SK-N-SH treated with all-trans-retinoic acid at 6 μM for 48 hours (cell line): ENCODE results near the gene FNDC3B.

ENCODE experiments used
- ATAC-seq: fragments of 200-7000 bp; cut with Tn5 transposase; 3 replicates; pipeline ENCODE4 v1.9.1; 2020; ENCODE audit warnings: mild to moderate bottlenecking, moderate library complexity
- ARNTL ChIP-seq: fragments of 450-650 bp; formaldehyde crosslinking; IDR thresholded peaks from 2 replicates; pipeline ENCODE4 v1.5.0; 2020; ENCODE audit warnings: low read depth, mild to moderate bottlenecking, moderate library complexity, borderline replicate concordance
- BACH2 ChIP-seq: fragments of 250-450 bp; sonication (Bioruptor Pico); IDR thresholded peaks from 2 replicates; pipeline ENCODE4 v1.9.0; 2021; ENCODE audit warnings: mild to moderate bottlenecking, borderline replicate concordance
- CSDC2 ChIP-seq: fragments of 250-450 bp; sonication (Bioruptor Pico); IDR thresholded peaks from 2 replicates; pipeline ENCODE4 v1.5.0; 2020; ENCODE audit warnings: mild to moderate bottlenecking, moderate library complexity
- ESRRG ChIP-seq: fragments of 250-450 bp; sonication (Bioruptor Pico); IDR thresholded peaks from 2 replicates; pipeline ENCODE4 v1.6.1; 2021; ENCODE audit warnings: mild to moderate bottlenecking
- GLIS3 ChIP-seq: fragments of 250-450 bp; sonication (Bioruptor Pico); IDR thresholded peaks from 2 replicates; pipeline ENCODE4 v1.5.0; 2020; ENCODE audit warnings: mild to moderate bottlenecking, moderate library complexity
- ISL1 ChIP-seq: fragments of 250-450 bp; sonication (Bioruptor Pico); IDR thresholded peaks from 2 replicates; pipeline ENCODE4 v2.1.2; 2022; ENCODE audit warnings: mild to moderate bottlenecking, moderate library complexity
- OSR1 ChIP-seq: fragments of 250-450 bp; sonication (Bioruptor Pico); IDR thresholded peaks from 2 replicates; pipeline ENCODE4 v1.8.0; 2022; ENCODE audit warnings: moderate library complexity, mild to moderate bottlenecking, inconsistent platforms
- PPARA ChIP-seq: fragments of 250-450 bp; sonication (Bioruptor Pico); IDR thresholded peaks from 2 replicates; pipeline ENCODE4 v1.5.0; 2020; ENCODE audit warnings: mild to moderate bottlenecking, borderline replicate concordance
- RARB ChIP-seq: fragments of 250-450 bp; sonication (Bioruptor Pico); IDR thresholded peaks from 2 replicates; pipeline ENCODE4 v1.8.0; 2021; ENCODE audit warnings: mild to moderate bottlenecking, moderate library complexity
- SNAI2 ChIP-seq: fragments of 250-450 bp; sonication (Bioruptor Pico); IDR thresholded peaks from 2 replicates; pipeline ENCODE4 v1.5.0; 2020; ENCODE audit warnings: mild to moderate bottlenecking, moderate library complexity
- TCF4 ChIP-seq: fragments of 250-450 bp; sonication (Bioruptor Pico); IDR thresholded peaks from 2 replicates; pipeline ENCODE4 v1.8.0; 2021; ENCODE audit warnings: mild to moderate bottlenecking, moderate library complexity, borderline replicate concordance
- TOX ChIP-seq: fragments of 250-450 bp; sonication (Bioruptor Pico); IDR thresholded peaks from 2 replicates; pipeline ENCODE4 v1.8.0; 2021; ENCODE audit warnings: mild to moderate bottlenecking, moderate library complexity, borderline replicate concordance
- ZC3H10 ChIP-seq: fragments of 250-450 bp; sonication (Bioruptor Pico); IDR thresholded peaks from 2 replicates; pipeline ENCODE4 v1.5.1; 2021; ENCODE audit warnings: mild to moderate bottlenecking, moderate library complexity
- ZFP3 ChIP-seq: fragments of 250-450 bp; sonication (Bioruptor Pico); IDR thresholded peaks from 2 replicates; pipeline ENCODE4 v1.5.0; 2020; ENCODE audit warnings: mild to moderate bottlenecking, moderate library complexity
- ZFP30 ChIP-seq: fragments of 450-650 bp; formaldehyde crosslinking; IDR thresholded peaks from 2 replicates; pipeline ENCODE4 v1.5.0; 2022; ENCODE audit warnings: mild to moderate bottlenecking, moderate library complexity
- ZNF70 ChIP-seq: fragments of 450-650 bp; formaldehyde crosslinking; IDR thresholded peaks from 2 replicates; pipeline ENCODE4 v1.5.0; 2020; ENCODE audit warnings: mild to moderate bottlenecking, moderate library complexity
- ZNF8 ChIP-seq: fragments of 450-650 bp; formaldehyde crosslinking; IDR thresholded peaks from 2 replicates; pipeline ENCODE4 v1.5.0; 2020; ENCODE audit warnings: mild to moderate bottlenecking, moderate library complexity
- TF ChIP-seq, protein P1 (sequence below): fragments of 250-450 bp; sonication (Bioruptor Pico); IDR thresholded peaks from 2 replicates; pipeline ENCODE4 v1.8.0; 2020; ENCODE audit warnings: mild to moderate bottlenecking, moderate library complexity, borderline replicate concordance
- TF ChIP-seq, protein P2 (sequence below): fragments of 250-450 bp; sonication (Bioruptor Pico); IDR thresholded peaks from 2 replicates; pipeline ENCODE4 v1.5.1; 2021; ENCODE audit warnings: mild to moderate bottlenecking, moderate library complexity
- TF ChIP-seq, protein P3 (sequence below): fragments of 250-450 bp; sonication (Bioruptor Pico); IDR thresholded peaks from 2 replicates; pipeline ENCODE4 v1.5.1; 2020; ENCODE audit warnings: low read depth, mild to moderate bottlenecking, moderate library complexity
- TF ChIP-seq, protein P4 (sequence below): fragments of 250-450 bp; sonication (Bioruptor Pico); IDR thresholded peaks from 2 replicates; pipeline ENCODE4 v1.5.0; 2020; ENCODE audit warnings: mild to moderate bottlenecking, moderate library complexity
- TF ChIP-seq, protein P5 (sequence below): fragments of 250-450 bp; sonication (Bioruptor Pico); IDR thresholded peaks from 2 replicates; pipeline ENCODE4 v1.8.0; 2021; ENCODE audit warnings: low read depth, mild to moderate bottlenecking, moderate library complexity, borderline replicate concordance

FNDC3B gene

DNA sequence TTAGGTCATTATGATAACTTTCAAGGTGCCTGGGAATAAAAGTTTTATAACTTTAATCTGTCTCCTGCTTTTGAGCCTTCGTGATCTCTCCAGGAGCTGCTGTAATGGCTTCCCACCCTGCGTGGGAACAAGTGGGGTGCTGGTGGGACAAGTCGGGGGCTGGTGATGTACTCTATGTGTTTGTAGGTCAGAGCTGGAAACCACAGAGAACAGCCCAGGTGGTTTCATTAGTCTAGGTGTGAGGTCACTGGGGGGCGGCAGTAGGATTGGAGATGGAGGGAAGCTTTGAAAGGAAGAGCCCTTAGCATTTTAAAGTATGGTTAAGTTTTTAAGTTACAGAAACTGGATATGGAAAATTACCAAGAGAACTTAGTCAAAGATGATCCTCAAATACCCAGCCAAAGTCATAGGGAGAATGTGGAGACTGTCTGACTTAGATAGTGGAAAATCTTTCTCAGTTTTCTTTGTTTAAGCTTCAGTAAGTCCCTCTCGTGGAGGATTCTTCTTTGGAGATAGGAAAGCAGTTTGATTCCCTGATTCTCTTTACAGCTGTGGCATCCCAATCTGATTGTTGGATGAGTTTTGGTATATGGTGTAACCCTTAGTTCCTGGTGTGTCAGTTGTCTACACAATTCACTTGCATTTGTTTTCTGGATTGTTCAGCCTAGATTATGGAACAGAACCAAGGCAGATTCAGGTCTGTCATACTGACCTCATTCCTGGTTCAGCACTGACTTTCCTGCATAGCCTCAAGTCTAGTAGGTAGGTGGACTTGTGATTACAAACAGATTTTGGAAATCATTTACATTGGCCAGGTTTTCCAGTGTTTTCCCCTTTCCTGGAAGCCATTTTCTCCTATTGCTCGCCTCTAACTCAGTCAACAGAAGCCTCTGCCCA lies 115.6 kb downstream of the FNDC3B start:
- ATAC-seq: no peak
- TF ChIP-seq CSDC2 (CRISPR knock-in tag) (no peak), ZFP30 (CRISPR knock-in tag) (no peak), PPARA (CRISPR knock-in tag) (no peak), SNAI2 (CRISPR knock-in tag) (no peak), RARB (CRISPR knock-in tag) (no peak), ZFP3 (CRISPR knock-in tag) (no peak), ZNF70 (CRISPR knock-in tag) (no peak), GLIS3 (CRISPR knock-in tag) (no peak), TCF4 (CRISPR knock-in tag) (no peak), ARNTL (no peak), OSR1 (CRISPR knock-in tag) (no peak), TOX (CRISPR knock-in tag) (no peak), ESRRG (CRISPR knock-in tag) (no peak), ISL1 (CRISPR knock-in tag) (no peak)
- TF ChIP-seq, protein P1, sequence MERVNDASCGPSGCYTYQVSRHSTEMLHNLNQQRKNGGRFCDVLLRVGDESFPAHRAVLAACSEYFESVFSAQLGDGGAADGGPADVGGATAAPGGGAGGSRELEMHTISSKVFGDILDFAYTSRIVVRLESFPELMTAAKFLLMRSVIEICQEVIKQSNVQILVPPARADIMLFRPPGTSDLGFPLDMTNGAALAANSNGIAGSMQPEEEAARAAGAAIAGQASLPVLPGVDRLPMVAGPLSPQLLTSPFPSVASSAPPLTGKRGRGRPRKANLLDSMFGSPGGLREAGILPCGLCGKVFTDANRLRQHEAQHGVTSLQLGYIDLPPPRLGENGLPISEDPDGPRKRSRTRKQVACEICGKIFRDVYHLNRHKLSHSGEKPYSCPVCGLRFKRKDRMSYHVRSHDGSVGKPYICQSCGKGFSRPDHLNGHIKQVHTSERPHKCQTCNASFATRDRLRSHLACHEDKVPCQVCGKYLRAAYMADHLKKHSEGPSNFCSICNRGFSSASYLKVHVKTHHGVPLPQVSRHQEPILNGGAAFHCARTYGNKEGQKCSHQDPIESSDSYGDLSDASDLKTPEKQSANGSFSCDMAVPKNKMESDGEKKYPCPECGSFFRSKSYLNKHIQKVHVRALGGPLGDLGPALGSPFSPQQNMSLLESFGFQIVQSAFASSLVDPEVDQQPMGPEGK: no peak
- TF ChIP-seq, protein P2, sequence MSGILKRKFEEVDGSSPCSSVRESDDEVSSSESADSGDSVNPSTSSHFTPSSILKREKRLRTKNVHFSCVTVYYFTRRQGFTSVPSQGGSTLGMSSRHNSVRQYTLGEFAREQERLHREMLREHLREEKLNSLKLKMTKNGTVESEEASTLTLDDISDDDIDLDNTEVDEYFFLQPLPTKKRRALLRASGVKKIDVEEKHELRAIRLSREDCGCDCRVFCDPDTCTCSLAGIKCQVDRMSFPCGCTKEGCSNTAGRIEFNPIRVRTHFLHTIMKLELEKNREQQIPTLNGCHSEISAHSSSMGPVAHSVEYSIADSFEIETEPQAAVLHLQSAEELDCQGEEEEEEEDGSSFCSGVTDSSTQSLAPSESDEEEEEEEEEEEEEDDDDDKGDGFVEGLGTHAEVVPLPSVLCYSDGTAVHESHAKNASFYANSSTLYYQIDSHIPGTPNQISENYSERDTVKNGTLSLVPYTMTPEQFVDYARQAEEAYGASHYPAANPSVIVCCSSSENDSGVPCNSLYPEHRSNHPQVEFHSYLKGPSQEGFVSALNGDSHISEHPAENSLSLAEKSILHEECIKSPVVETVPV: no peak
- TF ChIP-seq, protein P3, sequence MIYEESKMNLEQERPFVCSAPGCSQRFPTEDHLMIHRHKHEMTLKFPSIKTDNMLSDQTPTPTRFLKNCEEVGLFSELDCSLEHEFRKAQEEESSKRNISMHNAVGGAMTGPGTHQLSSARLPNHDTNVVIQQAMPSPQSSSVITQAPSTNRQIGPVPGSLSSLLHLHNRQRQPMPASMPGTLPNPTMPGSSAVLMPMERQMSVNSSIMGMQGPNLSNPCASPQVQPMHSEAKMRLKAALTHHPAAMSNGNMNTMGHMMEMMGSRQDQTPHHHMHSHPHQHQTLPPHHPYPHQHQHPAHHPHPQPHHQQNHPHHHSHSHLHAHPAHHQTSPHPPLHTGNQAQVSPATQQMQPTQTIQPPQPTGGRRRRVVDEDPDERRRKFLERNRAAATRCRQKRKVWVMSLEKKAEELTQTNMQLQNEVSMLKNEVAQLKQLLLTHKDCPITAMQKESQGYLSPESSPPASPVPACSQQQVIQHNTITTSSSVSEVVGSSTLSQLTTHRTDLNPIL: no peak
- TF ChIP-seq, protein P4, sequence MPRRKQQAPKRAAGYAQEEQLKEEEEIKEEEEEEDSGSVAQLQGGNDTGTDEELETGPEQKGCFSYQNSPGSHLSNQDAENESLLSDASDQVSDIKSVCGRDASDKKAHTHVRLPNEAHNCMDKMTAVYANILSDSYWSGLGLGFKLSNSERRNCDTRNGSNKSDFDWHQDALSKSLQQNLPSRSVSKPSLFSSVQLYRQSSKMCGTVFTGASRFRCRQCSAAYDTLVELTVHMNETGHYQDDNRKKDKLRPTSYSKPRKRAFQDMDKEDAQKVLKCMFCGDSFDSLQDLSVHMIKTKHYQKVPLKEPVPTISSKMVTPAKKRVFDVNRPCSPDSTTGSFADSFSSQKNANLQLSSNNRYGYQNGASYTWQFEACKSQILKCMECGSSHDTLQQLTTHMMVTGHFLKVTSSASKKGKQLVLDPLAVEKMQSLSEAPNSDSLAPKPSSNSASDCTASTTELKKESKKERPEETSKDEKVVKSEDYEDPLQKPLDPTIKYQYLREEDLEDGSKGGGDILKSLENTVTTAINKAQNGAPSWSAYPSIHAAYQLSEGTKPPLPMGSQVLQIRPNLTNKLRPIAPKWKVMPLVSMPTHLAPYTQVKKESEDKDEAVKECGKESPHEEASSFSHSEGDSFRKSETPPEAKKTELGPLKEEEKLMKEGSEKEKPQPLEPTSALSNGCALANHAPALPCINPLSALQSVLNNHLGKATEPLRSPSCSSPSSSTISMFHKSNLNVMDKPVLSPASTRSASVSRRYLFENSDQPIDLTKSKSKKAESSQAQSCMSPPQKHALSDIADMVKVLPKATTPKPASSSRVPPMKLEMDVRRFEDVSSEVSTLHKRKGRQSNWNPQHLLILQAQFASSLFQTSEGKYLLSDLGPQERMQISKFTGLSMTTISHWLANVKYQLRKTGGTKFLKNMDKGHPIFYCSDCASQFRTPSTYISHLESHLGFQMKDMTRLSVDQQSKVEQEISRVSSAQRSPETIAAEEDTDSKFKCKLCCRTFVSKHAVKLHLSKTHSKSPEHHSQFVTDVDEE (CRISPR knock-in tag): no peak
- TF ChIP-seq, protein P5, sequence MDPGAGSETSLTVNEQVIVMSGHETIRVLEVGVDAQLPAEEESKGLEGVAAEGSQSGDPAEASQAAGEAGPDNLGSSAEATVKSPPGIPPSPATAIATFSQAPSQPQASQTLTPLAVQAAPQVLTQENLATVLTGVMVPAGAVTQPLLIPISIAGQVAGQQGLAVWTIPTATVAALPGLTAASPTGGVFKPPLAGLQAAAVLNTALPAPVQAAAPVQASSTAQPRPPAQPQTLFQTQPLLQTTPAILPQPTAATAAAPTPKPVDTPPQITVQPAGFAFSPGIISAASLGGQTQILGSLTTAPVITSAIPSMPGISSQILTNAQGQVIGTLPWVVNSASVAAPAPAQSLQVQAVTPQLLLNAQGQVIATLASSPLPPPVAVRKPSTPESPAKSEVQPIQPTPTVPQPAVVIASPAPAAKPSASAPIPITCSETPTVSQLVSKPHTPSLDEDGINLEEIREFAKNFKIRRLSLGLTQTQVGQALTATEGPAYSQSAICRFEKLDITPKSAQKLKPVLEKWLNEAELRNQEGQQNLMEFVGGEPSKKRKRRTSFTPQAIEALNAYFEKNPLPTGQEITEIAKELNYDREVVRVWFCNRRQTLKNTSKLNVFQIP (CRISPR knock-in tag): no peak

DNA sequence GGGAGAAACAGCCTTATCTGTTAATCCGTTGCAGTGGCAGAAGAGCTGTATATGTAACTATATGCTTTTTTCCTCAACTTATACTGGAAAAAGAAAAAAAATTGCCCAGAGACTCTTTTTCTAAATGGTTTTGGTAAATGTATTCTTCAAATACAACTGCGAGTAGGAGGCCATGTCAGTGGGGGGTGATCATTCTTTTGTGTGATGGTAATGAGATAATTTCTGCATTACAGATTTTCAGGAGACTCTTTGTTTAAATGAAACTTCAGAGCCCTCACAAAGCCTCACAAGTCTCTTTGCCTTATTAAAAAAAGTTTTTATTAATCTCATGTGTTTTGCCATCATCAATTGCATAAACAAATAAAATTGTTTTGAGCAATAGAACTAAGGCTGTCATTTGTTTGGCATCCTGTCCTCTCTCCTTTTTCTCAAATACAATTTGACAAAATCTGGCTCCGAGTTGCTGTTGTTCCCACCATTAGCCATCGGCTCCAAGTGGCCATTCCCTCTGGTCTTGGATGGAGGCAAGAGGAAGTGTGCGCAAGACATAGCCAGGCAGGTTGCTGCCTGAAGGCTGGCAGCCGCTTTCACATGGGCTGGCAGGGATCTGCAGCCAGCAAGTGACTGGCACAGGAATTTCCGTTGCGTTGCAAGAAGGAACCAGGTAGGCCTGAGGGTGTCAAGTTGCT lies 116.7 kb downstream of the FNDC3B start:
- TF ChIP-seq OSR1 (CRISPR knock-in tag) (no peak), GLIS3 (CRISPR knock-in tag) (no peak), BACH2 (CRISPR knock-in tag) (no peak), ARNTL (no peak), ZFP30 (CRISPR knock-in tag) (no peak), ZC3H10 (CRISPR knock-in tag) (no peak), ZNF8 (no peak), TCF4 (CRISPR knock-in tag) (no peak), TOX (CRISPR knock-in tag) (no peak), ESRRG (CRISPR knock-in tag) (no peak), ZNF70 (CRISPR knock-in tag) (no peak), CSDC2 (CRISPR knock-in tag) (no peak)
- TF ChIP-seq, protein P4 (CRISPR knock-in tag): no peak
- TF ChIP-seq, protein P5 (CRISPR knock-in tag): no peak
- ATAC-seq: no peak
